K562 (cell line): Measurements from ENCODE around the gene ERGIC1. TPM values are rescaled to one million over a fixed set of nuclear protein-coding genes. Genes with fewer than 3 reads are reported as not detected.

Source experiments
- CC2D1A ChIP-seq: fragments of 450-650 bp; IDR thresholded peaks from 2 replicates; pipeline ENCODE4 v1.6.1; 2017; ENCODE audit warnings: mild to moderate bottlenecking
- EHMT2 ChIP-seq: fragments of 450-650 bp; IDR thresholded peaks from 2 replicates; pipeline ENCODE4 v1.6.1; 2018; ENCODE audit warnings: antibody characterized with exemption
- FOS ChIP-seq: IDR thresholded peaks from 3 replicates; pipeline ENCODE4 v1.6.1; 2011; ENCODE audit not compliant: insufficient read length; ENCODE audit errors: extremely low read depth
- GATA2 ChIP-seq: sonication (generic); formaldehyde crosslinking; IDR thresholded peaks from 2 replicates; pipeline ENCODE4 v1.4.0; 2020; ENCODE audit warnings: mild to moderate bottlenecking, missing genetic modification reagents
- MCM2 ChIP-seq: fragments of 450-650 bp; IDR thresholded peaks from 2 replicates; pipeline ENCODE4 v1.6.1; 2017; ENCODE audit warnings: low read depth, mild to moderate bottlenecking
- NR1H2 ChIP-seq: sonication (generic); formaldehyde crosslinking; IDR thresholded peaks from 2 replicates; pipeline ENCODE4 v1.4.0; 2020; ENCODE audit warnings: mild to moderate bottlenecking, missing genetic modification reagents
- PHF21A ChIP-seq: fragments of 450-650 bp; IDR thresholded peaks from 2 replicates; pipeline ENCODE4 v1.6.1; 2017; ENCODE audit warnings: low read depth, borderline replicate concordance
- POLR3G ChIP-seq: IDR thresholded peaks from 2 replicates; pipeline ENCODE4 v1.6.1; 2011; ENCODE audit not compliant: insufficient read length, insufficient replicate concordance; ENCODE audit errors: extremely low read depth
- SIX5 ChIP-seq, 2 experiments: IDR thresholded peaks; 2 replicates each; pipeline ENCODE4 v1.6.1; 2011; ENCODE audit warnings: low read length in 2 of 2, borderline replicate concordance in 1 of 2, low read depth in 1 of 2, mild to moderate bottlenecking in 1 of 2, moderate library complexity in 1 of 2; ENCODE audit not compliant: insufficient read depth in 1 of 2
- SREBF1 ChIP-seq: fragments of 150-350 bp; IDR thresholded peaks from 2 replicates; pipeline ENCODE4 v1.6.1; 2014; ENCODE audit warnings: antibody characterized with exemption, low read depth, low read length, borderline replicate concordance
- ZNF143 ChIP-seq: sonication (generic); formaldehyde crosslinking; IDR thresholded peaks from 2 replicates; pipeline ENCODE4 v1.9.0; 2022; ENCODE audit warnings: mild to moderate bottlenecking, missing genetic modification reagents
- ZNF197 ChIP-seq: fragments of 200-800 bp; sonication (Bioruptor generic); IDR thresholded peaks from 2 replicates; pipeline ENCODE4 v1.6.1; 2016; ENCODE audit warnings: low read depth, missing genetic modification characterization, missing compliant biosample characterization
- ZNF707 ChIP-seq: fragments of 250-450 bp; sonication (Bioruptor Pico); conservative IDR thresholded peaks from 2 replicates; pipeline ENCODE4 v1.8.0; 2022; ENCODE audit warnings: inconsistent platforms, mild to moderate bottlenecking, moderate library complexity
- polyA plus RNA-seq, 8 experiments: library from polyadenylated mRNA; depleted of rRNA in 4 of 8; stranded (reverse) in 5 of 8; unstranded in 3 of 8; fragments of >200 nt; fragmentation: Nextera tagmentation in 2 of 8; fragmentation: Illumina TruSeq in 1 of 8; extraction: Ambion mirVana in 2 of 8; extraction: Trizol in 1 of 8; gene quantifications; 2 replicates each; pipeline versions ENCODE4 v1.2.1 to v1.2.3, GENCODE V29; 2011 to 2014; ENCODE audit warnings: inconsistent platforms in 1 of 8, missing spikeins in 1 of 8
- total RNA-seq, 7 experiments: library from RNA; depleted of rRNA in 6 of 7; stranded (reverse); fragments of >200 nt in 6 of 7; fragmentation: Illumina TruSeq in 2 of 7; extraction: Trizol in 2 of 7; gene quantifications; 2 replicates each; pipeline versions ENCODE4 v1.2.1 to v1.2.3, GENCODE V29; 2011 to 2021; ENCODE audit warnings: low replicate concordance in 1 of 7
- TF ChIP-seq, protein P1 (sequence below): fragments of 250-450 bp; sonication (Bioruptor Pico); IDR thresholded peaks from 2 replicates; pipeline ENCODE4 v1.5.0; 2021; ENCODE audit warnings: mild to moderate bottlenecking, moderate library complexity
- TF ChIP-seq, protein P2 (sequence below): fragments of 250-450 bp; sonication (Bioruptor Pico); IDR thresholded peaks from 2 replicates; pipeline ENCODE4 v1.8.0; 2022; ENCODE audit warnings: inconsistent platforms, mild to moderate bottlenecking, moderate library complexity, borderline replicate concordance
- TF ChIP-seq, protein P3 (sequence below): fragments of 250-450 bp; sonication (Bioruptor Pico); IDR thresholded peaks from 2 replicates; pipeline ENCODE4 v1.8.0; 2021; ENCODE audit warnings: moderate library complexity, mild to moderate bottlenecking, inconsistent platforms
- TF ChIP-seq, protein P4 (sequence below): fragments of 200-400 bp; formaldehyde crosslinking; IDR thresholded peaks from 2 replicates; pipeline ENCODE4 v1.6.1; 2017; ENCODE audit warnings: mild to moderate bottlenecking, low read depth, low read length, moderate library complexity
- TF ChIP-seq, protein P5 (sequence below): fragments of 450-650 bp; IDR thresholded peaks from 2 replicates; pipeline ENCODE4 v1.6.1; 2016; ENCODE audit warnings: borderline replicate concordance

ERGIC1 gene
- total and polyA plus RNA-seq, 9 of the 15 experiments (the other 6 are each of a cell fraction or from before 2014, with no cell fraction given): 5.5 to 68.4 (median 36.4) TPM

DNA sequence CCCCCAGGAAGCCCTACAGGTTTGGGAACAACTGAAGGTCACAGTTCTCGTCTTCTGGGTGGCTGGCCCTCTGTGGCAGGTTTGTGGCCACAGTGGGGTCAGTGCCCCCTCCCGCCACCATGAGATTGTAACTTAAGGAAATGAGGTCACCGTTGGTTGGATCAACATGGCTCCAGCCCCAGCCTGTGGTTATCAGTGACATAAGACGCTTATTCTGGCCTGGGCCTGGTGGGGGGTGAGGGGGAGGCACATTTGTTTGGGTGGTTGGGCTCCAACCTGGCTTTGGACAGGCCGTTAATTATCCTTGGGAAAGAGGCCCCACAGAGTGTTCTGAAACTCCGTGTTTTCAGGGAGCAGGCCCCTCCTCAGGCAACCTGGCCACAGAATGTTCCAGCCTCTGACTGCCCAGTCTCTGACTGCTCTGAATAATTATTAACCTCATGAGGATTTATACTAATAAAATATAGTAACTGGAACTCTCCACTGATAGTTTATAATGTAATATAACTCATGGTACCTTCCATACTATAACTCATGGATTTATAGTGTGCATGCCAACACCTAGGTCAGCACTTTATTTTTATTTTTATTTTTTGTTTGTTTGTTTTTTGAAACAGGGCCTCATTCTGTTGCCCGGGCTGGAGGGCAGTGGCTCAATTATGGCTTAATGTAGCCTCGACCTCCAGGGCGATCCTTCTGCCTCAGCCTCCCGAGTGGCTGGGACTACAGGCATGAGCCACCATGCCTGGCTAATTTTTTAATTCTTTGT lies 67.1 kb downstream of the ERGIC1 start (continued):
- TF ChIP-seq CC2D1A (0 out of 2 replicates have a peak, but pooled peaks have one; percentile 17), EHMT2 (no peak), PHF21A (peak; percentile 89; the same call in 1 of the 2 replicates), MCM2 (no peak), NR1H2 (CRISPR knock-in tag) (no peak), FOS (no peak), SREBF1 (no peak), POLR3G (no peak), GATA2 (CRISPR knock-in tag) (peak; percentile 47; the same call in 1 of the 2 replicates), ZNF143 (no peak), SIX5 (IDR thresholded peaks at IDR 0.05; ENCODE audit: borderline replicate concordance in 1 of 2, insufficient read depth in 1 of 2, low read depth in 1 of 2, low read length in 2 of 2) (no peak), ZNF197 (no peak), ZNF707 (CRISPR knock-in tag) (no peak)
- TF ChIP-seq, protein P1, sequence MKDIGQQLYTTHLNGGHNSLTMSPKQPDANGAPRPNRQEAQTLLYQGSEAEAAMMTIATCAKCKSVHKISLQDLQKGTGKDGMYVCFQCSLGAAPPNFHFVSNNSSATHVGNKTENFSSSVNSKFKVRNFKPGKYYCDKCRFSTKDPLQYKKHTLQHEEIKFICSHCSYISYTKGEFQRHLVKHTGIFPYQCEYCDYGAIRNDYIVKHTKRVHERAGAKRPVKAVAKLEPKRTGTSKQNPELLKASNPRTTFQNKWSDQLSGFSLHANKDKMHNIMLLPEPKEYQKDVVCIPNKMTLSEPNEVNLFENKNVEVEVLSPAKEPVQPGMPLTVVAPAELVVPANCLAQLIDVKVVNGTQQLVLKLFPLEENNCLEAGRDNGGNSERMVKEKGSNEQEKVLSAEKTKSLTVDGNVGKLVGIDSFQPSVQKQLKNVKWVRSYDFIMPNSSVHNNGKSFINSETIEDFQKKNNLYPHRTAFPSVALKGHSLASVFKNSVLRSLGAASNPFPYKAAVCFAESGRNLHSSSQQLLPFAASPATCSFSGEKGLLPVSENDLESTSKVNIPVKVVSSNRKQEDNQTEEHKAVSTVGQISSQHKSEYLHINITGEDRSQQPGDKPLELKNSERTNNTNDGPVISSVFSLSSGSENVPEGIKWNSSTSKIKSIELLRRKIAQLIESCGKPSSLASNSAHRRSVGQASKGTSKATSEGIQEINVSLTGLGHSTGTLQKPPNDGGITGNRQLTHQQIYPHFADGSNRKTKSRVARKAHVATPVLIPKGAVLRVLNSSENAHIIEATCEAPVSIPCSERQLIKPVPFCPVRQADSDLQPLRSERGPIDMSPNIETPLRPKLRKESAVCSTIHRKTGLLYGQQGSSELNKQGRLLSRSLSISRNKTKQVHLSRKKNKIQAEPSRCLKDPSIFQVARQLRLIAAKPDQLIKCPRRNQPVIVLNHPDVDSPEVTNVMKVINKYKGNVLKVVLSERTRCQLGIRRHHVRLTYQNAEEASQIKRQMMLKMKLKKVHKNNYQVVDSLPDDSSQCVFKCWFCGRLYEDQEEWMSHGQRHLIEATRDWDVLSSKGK (CRISPR knock-in tag): no peak
- TF ChIP-seq, protein P2, sequence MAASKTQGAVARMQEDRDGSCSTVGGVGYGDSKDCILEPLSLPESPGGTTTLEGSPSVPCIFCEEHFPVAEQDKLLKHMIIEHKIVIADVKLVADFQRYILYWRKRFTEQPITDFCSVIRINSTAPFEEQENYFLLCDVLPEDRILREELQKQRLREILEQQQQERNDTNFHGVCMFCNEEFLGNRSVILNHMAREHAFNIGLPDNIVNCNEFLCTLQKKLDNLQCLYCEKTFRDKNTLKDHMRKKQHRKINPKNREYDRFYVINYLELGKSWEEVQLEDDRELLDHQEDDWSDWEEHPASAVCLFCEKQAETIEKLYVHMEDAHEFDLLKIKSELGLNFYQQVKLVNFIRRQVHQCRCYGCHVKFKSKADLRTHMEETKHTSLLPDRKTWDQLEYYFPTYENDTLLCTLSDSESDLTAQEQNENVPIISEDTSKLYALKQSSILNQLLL (CRISPR knock-in tag): no peak
- TF ChIP-seq, protein P3, sequence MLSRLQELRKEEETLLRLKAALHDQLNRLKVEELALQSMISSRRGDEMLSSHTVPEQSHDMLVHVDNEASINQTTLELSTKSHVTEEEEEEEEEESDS (CRISPR knock-in tag): no peak
- TF ChIP-seq, protein P4, sequence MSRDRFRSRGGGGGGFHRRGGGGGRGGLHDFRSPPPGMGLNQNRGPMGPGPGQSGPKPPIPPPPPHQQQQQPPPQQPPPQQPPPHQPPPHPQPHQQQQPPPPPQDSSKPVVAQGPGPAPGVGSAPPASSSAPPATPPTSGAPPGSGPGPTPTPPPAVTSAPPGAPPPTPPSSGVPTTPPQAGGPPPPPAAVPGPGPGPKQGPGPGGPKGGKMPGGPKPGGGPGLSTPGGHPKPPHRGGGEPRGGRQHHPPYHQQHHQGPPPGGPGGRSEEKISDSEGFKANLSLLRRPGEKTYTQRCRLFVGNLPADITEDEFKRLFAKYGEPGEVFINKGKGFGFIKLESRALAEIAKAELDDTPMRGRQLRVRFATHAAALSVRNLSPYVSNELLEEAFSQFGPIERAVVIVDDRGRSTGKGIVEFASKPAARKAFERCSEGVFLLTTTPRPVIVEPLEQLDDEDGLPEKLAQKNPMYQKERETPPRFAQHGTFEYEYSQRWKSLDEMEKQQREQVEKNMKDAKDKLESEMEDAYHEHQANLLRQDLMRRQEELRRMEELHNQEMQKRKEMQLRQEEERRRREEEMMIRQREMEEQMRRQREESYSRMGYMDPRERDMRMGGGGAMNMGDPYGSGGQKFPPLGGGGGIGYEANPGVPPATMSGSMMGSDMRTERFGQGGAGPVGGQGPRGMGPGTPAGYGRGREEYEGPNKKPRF: no peak
- TF ChIP-seq, protein P5, sequence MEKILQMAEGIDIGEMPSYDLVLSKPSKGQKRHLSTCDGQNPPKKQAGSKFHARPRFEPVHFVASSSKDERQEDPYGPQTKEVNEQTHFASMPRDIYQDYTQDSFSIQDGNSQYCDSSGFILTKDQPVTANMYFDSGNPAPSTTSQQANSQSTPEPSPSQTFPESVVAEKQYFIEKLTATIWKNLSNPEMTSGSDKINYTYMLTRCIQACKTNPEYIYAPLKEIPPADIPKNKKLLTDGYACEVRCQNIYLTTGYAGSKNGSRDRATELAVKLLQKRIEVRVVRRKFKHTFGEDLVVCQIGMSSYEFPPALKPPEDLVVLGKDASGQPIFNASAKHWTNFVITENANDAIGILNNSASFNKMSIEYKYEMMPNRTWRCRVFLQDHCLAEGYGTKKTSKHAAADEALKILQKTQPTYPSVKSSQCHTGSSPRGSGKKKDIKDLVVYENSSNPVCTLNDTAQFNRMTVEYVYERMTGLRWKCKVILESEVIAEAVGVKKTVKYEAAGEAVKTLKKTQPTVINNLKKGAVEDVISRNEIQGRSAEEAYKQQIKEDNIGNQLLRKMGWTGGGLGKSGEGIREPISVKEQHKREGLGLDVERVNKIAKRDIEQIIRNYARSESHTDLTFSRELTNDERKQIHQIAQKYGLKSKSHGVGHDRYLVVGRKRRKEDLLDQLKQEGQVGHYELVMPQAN: no peak
